ENCODE measurements around the gene GPLD1. TPM values are rescaled to one million over a fixed set of nuclear protein-coding genes. Genes with fewer than 3 reads are reported as not detected.
A peak's percentile ranks its signal among the peaks of the same experiment; 100 is the strongest.
"Not testable (repeated sequence)": the region's sequence is repeated elsewhere in the genome, so short reads cannot be mapped to it uniquely, and the experiment has no call there.

The GPLD1 gene
- total RNA-seq, 1 donor from 2014 or later: 10.6 TPM

DNA sequence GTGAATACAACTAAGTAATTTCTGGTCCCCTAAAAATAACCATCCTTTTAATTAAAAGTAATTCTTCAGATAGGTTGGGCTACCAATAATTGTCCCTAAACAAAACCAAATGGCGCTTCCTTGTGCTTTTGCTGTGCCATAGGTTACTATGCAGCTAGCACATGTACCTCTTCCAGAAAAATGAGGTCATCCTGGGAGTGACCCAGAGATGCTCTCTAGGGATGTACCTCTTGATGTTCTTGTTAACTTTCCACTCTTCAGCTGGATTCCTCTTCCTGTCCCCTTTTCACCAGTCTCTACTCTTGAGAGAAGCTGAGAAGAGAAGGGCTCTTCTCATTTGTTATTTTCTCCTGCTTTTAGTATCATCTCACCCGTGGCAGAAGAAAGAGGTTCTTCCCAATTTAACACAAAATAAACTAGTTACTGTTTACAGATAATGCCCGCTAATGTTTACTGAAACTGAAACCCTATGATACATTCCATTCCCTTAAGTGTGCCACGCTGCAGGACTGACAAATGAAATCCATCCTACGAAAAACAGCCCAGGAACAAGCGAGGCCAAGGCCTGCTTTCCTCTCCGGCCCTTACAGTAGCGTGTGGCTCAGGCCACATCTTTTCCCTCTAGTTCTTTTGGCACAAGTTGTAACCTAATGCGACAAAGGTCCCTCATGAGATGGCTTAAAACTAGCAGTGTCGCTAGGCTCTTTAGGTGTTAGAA lies 62.5 kb downstream of the GPLD1 start:
- DNase-seq (ENCODE audit: low spot score in 2 of 2) (no peak), FAIRE-seq (no peak)

DNA sequence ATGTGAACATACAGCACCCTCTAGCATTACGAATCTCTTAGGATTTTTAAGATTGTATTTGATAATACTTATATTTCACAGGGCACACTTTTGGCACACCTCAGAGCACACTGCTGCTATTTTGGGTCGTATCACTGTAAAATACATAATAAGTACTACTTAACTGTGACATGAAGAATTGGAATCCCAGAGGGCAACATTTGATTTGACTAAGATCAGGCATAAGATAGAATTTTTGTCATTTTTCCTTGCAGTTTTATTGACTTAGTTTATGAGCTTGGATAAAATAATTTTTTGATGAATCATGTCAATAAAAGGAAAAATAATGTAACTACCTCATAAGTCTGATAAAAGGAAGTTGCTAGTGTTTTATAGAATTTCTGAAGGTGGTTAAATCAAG lies 64.3 kb downstream of the GPLD1 start:
- DNase-seq (ENCODE audit: low spot score in 2 of 2): no peak
- no peak for FAIRE-seq

DNA sequence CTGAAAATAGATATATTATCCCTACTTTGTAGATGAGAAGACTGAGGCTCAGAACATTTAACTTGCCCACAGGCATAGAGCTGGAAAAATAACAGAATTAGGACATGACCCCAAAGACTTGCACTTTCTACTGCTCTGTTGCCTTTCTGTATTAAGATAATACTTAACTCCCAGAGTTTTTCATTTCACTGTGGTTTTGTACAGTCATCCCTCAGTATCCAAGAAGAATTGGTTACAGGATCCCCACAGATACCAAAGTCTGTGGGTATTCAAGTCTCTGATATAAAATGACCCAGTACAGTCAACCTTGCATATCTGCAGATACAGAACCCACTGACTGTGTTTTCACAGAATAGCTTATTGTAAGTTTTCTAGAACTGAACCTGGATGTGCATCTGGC lies 69.9 kb downstream of the GPLD1 start:
- DNase-seq (ENCODE audit: low spot score in 2 of 2): no peak
- FAIRE-seq: no peak

- no peak for FAIRE-seq
- DNase-seq (ENCODE audit: low spot score in 2 of 2): no peak
Measured at GRCh38 chr6:24415753-24416152, 73.6 kb downstream of the GPLD1 start.

GRCh38 chr6:24414531-24414930 lies 74.8 kb downstream of the GPLD1 start:
- not testable (repeated sequence) for DNase-seq (ENCODE audit: low spot score in 2 of 2); FAIRE-seq

GRCh38 chr6:24412294-24412693 lies 77.1 kb downstream of the GPLD1 start:
- DNase-seq (ENCODE audit: low spot score in 2 of 2) (no peak), FAIRE-seq (no peak)

- FAIRE-seq (no peak), DNase-seq (ENCODE audit: low spot score in 2 of 2) (no peak)
Measured at GRCh38 chr6:24410622-24411021, 78.8 kb downstream of the GPLD1 start.

GRCh38 chr6:24408719-24409410 lies 80.5 kb downstream of the GPLD1 start:
- no peak for DNase-seq (ENCODE audit: low spot score in 2 of 2)
- no peak for FAIRE-seq

GRCh38 chr6:24405262-24405661 lies 84.1 kb downstream of the GPLD1 start:
- DNase-seq (ENCODE audit: low spot score in 2 of 2) (no peak), FAIRE-seq (no peak)

DNA sequence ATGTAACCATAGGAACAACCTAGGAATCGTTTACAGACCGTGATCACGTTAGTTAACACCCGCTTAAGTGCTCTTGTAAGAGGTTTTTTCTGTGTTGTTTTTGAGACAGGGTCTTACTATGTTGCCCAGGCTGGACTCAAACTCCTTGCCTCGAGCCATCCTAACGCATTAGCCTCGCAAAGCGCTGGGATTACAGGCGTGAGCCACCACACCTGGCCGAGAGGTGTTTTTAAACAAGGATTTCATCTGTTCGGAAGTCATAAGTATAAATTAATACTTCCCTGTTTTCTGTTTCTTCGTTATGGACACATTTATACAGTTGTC lies 85.9 kb downstream of the GPLD1 start:
- FAIRE-seq (no peak), DNase-seq (ENCODE audit: low spot score in 2 of 2) (no peak)

DNA sequence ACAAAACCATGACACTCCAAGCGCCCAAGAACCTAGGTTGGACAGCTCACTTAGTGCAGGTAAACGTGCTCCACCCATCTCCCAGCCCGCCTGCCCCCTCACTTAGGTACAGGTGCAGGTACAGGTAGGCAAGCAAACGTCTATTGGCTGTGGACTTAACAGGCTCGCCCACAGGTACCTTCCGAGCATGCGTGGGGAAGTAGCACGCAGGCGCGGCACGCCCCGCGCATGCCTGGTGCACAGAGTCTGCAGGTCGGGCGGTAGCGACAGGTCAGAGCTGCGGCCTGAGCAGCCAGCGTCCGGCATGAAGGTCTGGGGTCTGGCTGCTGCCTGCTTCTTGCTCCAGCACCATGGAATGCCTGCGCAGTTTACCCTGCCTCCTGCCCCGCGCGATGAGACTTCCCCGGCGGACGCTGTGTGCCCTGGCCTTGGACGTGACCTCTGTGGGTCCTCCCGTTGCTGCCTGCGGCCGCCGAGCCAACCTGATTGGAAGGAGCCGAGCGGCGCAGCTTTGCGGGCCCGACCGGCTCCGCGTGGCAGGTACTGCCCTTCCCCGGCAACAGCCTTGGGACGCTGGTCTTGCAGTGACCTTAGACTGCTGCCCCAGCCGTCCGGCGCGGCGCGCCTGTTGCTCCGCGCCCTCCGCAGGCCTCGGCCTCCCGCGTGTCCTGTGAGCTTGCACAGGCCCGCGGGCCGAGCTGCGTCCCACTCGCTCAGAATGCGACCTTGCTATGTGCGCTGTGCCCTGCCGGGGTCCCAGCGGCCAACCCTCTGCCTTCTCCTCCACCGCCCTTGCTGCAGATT lies 86.5 kb downstream of the GPLD1 start, which contains the start of gene MRS2:
Gene MRS2, plus strand, starts transcription at position 240 of the 804 bp plus-strand sequence. Its CDS starts 111 bp downstream, at position 351.
- DNase-seq (ENCODE audit: low spot score in 2 of 2) (peak; percentile 79 to 82), FAIRE-seq (no peak)

DNA sequence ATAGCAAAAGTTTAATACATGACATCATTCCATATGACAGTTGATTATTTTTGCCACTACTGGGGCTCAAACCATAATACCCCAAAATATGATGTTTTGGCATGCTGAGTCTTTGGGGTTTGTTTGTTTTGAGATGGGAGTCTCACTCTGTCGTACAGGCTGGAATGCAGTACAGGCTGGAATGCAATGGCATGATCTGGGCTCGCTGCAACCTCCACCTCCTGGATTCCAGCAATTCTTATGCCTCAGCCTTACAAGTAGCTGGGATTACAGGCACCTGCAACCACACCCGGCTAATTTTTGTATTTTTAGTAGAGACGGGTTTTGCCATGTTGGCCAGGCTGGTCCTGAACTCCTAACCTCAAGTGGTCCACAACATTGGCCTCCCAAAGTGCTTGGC lies 87.9 kb downstream of the GPLD1 start:
- DNase-seq (ENCODE audit: low spot score in 2 of 2) (no peak), FAIRE-seq (no peak)

DNA sequence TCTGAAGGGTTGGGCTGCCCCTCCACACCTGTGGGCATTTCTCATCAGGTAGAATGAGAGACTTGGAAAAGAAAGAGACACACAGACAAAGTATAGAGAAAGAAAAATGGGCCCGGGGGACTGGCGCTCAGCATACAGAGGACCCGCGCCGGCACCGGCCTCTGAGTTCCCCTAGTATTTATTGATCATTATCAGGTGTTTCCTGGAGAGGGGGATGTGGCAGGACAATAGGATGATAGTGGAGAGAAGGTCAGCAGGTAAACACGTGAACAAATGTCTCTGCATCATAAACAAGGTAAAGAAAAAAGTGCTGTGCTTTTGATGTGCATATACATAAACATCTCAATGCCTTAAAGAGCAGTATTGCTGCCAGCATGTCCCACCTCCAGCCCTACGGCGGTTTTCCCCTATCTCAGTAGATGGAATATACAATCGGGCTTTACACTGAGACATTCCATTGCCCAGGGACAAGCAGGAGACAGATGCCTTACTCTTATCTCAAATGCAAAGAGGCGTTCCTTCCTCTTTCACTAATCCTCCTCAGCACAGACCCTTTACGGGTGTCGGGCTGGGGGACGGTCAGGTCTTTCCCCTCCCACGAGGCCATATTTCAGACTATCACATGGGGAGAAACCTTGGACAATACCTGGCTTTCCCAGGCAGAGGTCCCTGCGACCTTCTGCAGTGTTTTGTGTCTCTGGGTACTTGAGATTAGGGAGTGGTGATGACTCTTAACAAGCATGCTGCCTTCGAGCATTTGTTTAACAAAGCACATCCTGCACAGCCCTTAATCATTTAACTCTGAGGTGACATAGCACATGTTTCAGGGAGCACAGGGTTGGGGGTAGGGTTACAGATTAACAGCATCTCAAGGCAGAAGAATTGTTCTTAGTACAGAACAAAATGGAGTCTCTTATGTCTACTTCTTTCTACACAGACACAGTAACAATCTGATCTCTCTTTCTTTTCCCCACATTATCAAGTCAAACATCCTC lies 89.0 kb downstream of the GPLD1 start:
- DNase-seq (ENCODE audit: low spot score in 2 of 2); FAIRE-seq: not testable (repeated sequence)

- no peak for FAIRE-seq
Measured at GRCh38 chr6:24397631-24398030, 91.7 kb downstream of the GPLD1 start.

GRCh38 chr6:24396824-24397223 lies 92.6 kb downstream of the GPLD1 start:
- DNase-seq (ENCODE audit: low spot score in 2 of 2) (no peak), FAIRE-seq (no peak)

More at GRCh38 chr6:24397631-24398030, 91.7 kb downstream of the GPLD1 start:
- DNase-seq (ENCODE audit: low spot score in 2 of 2): no peak

DNA sequence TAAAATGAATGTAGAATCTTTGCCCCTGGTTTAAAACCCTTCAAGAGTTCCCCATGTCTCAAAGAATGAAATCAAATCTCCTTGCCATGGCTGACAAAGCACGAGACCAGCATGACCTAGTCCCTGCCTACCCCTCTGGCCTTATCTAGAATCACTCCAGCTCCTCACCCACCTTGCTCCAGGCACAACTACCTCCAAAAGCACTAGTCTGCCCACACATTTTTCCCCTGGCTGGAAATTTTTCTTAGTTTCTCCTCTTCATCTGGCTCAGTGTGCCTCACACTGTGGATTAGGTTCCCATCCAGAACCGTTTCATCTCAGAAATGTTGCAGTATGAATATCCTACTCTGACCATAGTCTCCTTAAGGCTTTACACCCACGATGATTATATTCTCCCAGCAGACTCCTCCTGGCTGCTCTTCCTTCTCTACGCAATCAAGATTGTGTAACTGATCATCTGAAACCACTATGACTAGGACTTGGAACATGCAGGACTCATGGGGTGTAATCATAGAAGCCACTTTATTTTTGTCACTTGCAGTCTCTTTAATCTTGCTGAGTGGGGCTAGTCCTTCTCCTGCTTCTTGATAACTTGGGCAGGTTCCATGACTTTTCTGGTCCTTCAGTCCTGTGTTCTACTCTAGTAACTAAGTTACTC lies 94.5 kb downstream of the GPLD1 start:
- no peak for FAIRE-seq

GRCh38 chr6:24394061-24394779 lies 95.2 kb downstream of the GPLD1 start:
- FAIRE-seq: no peak
- no peak for DNase-seq (ENCODE audit: low spot score in 2 of 2)

More for the DNA sequence above, 94.5 kb downstream of the GPLD1 start:
- no peak for DNase-seq (ENCODE audit: low spot score in 2 of 2)

DNA sequence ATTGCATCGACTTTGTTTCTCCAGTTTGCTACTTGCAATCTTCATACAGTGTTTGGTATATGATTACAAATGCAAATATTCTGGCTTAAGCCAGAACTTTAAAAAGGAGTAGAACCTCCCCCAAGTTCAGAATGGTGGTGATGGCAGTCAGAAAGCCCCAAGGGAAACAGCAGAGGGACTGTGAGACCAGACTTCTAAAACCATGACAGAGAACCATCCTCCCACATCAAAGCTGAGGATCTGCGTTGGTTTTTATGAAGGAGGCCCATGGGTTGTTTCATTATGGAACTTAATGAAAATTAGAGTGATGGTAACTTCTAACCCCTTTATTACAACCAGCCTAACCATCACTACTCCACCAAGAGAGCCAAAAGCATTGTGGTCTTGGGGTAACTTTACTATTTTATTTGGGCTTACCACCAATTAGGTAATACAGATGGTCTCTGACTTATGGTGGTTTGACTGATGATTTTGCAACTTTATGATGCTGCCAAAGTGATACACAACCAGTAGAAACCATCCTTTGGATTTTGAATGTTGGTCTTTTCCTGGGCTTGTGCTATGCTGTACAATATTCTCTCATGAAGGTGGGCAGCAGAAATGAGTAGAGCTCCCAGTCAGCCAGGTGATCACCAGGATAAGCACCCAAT lies 97.5 kb downstream of the GPLD1 start:
- DNase-seq (ENCODE audit: low spot score in 2 of 2) (no peak), FAIRE-seq (no peak)
